ENCODE results near the gene PRR12.

Gene PRR12

GRCh38 chr19:49564616-49565045, 26.4 kb upstream of the PRR12 start:
- DNase-seq = no peak

GRCh38 chr19:49565261-49565660, 25.7 kb upstream of the PRR12 start:
- no peak for DNase-seq

- no peak for DNase-seq
These were observed 24.7 kb upstream of the PRR12 start for GRCh38 chr19:49566302-49566701.

GRCh38 chr19:49567861-49568441, 23.0 kb upstream of the PRR12 start:
- DNase-seq = no peak

- peak; percentile 71 to 95 for DNase-seq
These were observed 20.7 kb upstream of the PRR12 start for GRCh38 chr19:49570138-49570856.

GRCh38 chr19:49570997-49571676, 19.8 kb upstream of the PRR12 start:
- DNase-seq = peak in 1 of 2 donors; percentile 7

- DNase-seq = no peak
These were observed 18.0 kb upstream of the PRR12 start for GRCh38 chr19:49573009-49573408.

GRCh38 chr19:49573425-49573824, 17.6 kb upstream of the PRR12 start:
- DNase-seq = no peak

- no peak for DNase-seq
These were observed 16.7 kb upstream of the PRR12 start for GRCh38 chr19:49574206-49574755.

GRCh38 chr19:49579193-49579592, 11.8 kb upstream of the PRR12 start:
- DNase-seq = no peak

- no peak for DNase-seq
These were observed 11.1 kb upstream of the PRR12 start for GRCh38 chr19:49579947-49580263.

GRCh38 chr19:49580264-49581006, 10.5 kb upstream of the PRR12 start, which contains the start of gene NOSIP:
NOSIP (minus strand) TSS chr19:49580556; CDS start chr19:49560691, 19,865 bp downstream.
- peak; percentile 94 to 99 for DNase-seq

- DNase-seq = no peak
These were observed 9.9 kb upstream of the PRR12 start, which contains the start of gene PRRG2 for GRCh38 chr19:49581007-49581508. PRRG2 (plus strand) TSS chr19:49581316; CDS start chr19:49583220, 1,904 bp downstream.

- DNase-seq = no peak
These were observed 7.7 kb upstream of the PRR12 start for GRCh38 chr19:49583239-49583638.

GRCh38 chr19:49585023-49585422, 6.0 kb upstream of the PRR12 start:
- no peak for DNase-seq

GRCh38 chr19:49587227-49587626, 3.8 kb upstream of the PRR12 start:
- no peak for DNase-seq

- DNase-seq = no peak
These were observed 2.4 kb upstream of the PRR12 start for GRCh38 chr19:49588365-49589122.

- no peak for DNase-seq
These were observed 1.5 kb upstream of the PRR12 start for GRCh38 chr19:49589502-49589905.

GRCh38 chr19:49590071-49590970, 661 bp upstream of the PRR12 start:
- peak; percentile 91 to 97 for DNase-seq

- peak; percentile 9 to 22 for DNase-seq
These were observed 926 bp downstream of the PRR12 start for GRCh38 chr19:49591731-49592485.
